ENCODE data around the gene EBF4. TPM values are rescaled to one million over a fixed set of nuclear protein-coding genes. Genes with fewer than 3 reads are reported as not detected.
"Not testable (repeated sequence)": the region's sequence is repeated elsewhere in the genome, so short reads cannot be mapped to it uniquely, and the experiment has no call there.

EBF4 gene
- total RNA-seq, 1 experiment from 2014 or later: 1.1 TPM

GRCh38 chr20:2691127-2691526 is 1.5 kb upstream of the EBF4 start:
- no peak for DNase-seq
- Histone ChIP-seq H3K4me3 (ENCODE audit: insufficient read depth, low read depth, low read length) (no peak overlapping the region), H3K27me3 (ENCODE audit: control insufficient read depth, insufficient read depth, low read length) (peaks cover 76% of the 10 kb centered on the region), H3K36me3 (replicated peaks; ENCODE audit: control insufficient read depth, insufficient read depth, low read length) (no peaks in the 10 kb centered on the region)

GRCh38 chr20:2691663-2692035 is 931 bp upstream of the EBF4 start:
- Histone ChIP-seq H3K36me3 (replicated peaks; ENCODE audit: control insufficient read depth, insufficient read depth, low read length) (no peaks in the 10 kb centered on the region), H3K27me3 (ENCODE audit: control insufficient read depth, insufficient read depth, low read length) (peaks cover 81% of the 10 kb centered on the region), H3K4me3 (ENCODE audit: insufficient read depth, low read depth, low read length) (no peak overlapping the region; the same call in 1 of the 2 replicates)
- DNase-seq: peak; percentile 35

GRCh38 chr20:2692886-2693285 is 306 bp downstream of the EBF4 start:
- H3K36me3 ChIP-seq (replicated peaks; ENCODE audit: control insufficient read depth, insufficient read depth, low read length): no peaks in the 10 kb centered on the region
- DNase-seq: no peak
- peak overlapping the region; percentile 33; the same call in 1 of the 2 replicates for H3K4me3 ChIP-seq (ENCODE audit: insufficient read depth, low read depth, low read length)
- H3K27me3 ChIP-seq (ENCODE audit: control insufficient read depth, insufficient read depth, low read length): peaks cover 87% of the 10 kb centered on the region

DNA sequence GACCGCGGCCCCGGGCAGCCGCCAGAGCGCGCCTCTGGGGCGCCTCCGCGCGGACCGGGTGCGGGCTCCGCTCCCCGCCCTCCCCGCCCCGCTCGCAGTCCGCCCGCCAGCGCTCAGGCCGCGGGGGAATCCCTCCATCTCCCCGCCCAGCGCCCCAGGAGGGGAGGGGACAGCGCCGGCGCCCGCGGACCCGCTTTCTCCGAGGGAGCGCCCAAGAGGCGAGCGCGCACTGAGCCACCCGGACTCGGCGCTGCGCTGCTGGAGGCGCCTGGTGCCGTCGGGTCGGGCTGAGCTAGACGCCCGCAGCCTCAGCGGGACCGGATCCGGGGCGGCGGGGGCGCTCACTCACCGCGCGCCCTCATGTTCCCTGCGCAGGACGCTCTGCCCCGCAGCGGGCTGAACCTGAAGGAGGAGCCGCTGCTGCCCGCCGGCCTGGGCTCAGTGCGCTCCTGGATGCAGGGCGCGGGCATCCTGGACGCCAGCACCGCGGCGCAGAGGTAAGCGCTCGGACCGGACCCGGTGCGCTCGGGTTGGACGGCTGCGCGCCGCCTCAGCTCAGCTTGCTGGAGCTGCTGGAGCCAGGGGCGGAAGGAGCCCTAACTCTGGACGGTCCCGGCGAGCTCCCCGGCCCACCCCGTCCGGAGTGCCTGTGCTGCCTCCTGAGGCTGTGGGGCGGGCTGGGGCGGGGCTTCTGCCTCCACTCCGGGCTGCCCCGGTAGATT is 867 bp downstream of the EBF4 start:
- DNase-seq: peak; percentile 93
- peak overlapping the region; percentile 33 for H3K4me3 ChIP-seq (ENCODE audit: insufficient read depth, low read depth, low read length)
- peaks cover 88% of the 10 kb centered on the region for H3K27me3 ChIP-seq (ENCODE audit: control insufficient read depth, insufficient read depth, low read length)
- H3K36me3 ChIP-seq (replicated peaks; ENCODE audit: control insufficient read depth, insufficient read depth, low read length): no peaks in the 10 kb centered on the region

DNA sequence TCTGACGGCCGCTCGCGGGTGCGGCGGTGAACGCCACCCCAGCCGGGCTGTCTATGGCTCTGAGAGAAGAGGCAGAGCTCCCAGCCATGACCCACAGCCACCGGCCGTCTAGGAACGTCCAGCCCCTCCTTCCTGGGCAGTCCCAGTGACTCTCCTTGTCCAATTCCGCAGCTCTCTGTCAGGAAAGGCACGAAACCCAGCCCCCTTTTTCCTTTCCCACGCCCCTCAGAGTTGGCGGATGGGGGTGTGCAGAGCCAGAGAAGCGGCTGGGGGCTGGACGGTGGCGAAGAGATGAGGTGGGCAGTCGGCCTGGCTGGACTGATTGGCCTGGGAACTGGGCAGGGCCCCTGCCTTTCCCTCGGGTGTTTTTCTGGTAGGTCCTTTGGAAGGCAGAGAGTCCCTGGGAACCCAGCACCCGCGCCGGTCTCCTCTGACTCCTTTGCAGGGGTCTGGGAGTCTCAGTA is 1.5 kb downstream of the EBF4 start:
- peak overlapping the region; percentile 33; the same call in 1 of the 2 replicates for H3K4me3 ChIP-seq (ENCODE audit: insufficient read depth, low read depth, low read length)
- peak; percentile 88 for DNase-seq
- no peaks in the 10 kb centered on the region for H3K36me3 ChIP-seq (replicated peaks; ENCODE audit: control insufficient read depth, insufficient read depth, low read length)
- H3K27me3 ChIP-seq (ENCODE audit: control insufficient read depth, insufficient read depth, low read length): peaks cover 88% of the 10 kb centered on the region

DNA sequence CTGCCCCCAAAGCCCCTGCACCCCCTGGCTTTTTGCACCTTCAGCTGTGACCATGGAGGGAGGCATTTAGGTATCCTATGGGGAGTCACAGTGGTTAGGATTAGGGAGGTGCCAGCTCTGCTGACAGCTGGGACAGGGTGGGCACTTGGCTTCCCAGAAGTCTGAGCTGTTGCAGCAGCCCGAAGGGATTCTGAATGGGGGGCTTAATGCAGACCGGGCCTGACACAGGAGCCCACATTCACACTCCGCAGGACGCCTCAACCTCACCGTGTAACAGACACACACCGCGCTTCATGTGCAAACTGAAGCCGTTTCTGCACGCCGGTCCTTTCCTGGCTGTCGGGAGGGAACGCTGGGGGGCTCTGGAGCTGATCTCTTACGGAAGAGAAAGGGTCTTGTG is 1.9 kb downstream of the EBF4 start:
- H3K27me3 ChIP-seq (ENCODE audit: control insufficient read depth, insufficient read depth, low read length): peaks cover 87% of the 10 kb centered on the region
- H3K36me3 ChIP-seq (replicated peaks; ENCODE audit: control insufficient read depth, insufficient read depth, low read length): no peaks in the 10 kb centered on the region
- H3K4me3 ChIP-seq (ENCODE audit: insufficient read depth, low read depth, low read length): no peak overlapping the region
- DNase-seq: no peak

GRCh38 chr20:2695206-2695983 is 2.8 kb downstream of the EBF4 start:
- peaks cover 87% of the 10 kb centered on the region for H3K27me3 ChIP-seq (ENCODE audit: control insufficient read depth, insufficient read depth, low read length)
- no peaks in the 10 kb centered on the region for H3K36me3 ChIP-seq (replicated peaks; ENCODE audit: control insufficient read depth, insufficient read depth, low read length)
- H3K4me3 ChIP-seq (ENCODE audit: insufficient read depth, low read depth, low read length): no peak overlapping the region
- peak; percentile 35 for DNase-seq

DNA sequence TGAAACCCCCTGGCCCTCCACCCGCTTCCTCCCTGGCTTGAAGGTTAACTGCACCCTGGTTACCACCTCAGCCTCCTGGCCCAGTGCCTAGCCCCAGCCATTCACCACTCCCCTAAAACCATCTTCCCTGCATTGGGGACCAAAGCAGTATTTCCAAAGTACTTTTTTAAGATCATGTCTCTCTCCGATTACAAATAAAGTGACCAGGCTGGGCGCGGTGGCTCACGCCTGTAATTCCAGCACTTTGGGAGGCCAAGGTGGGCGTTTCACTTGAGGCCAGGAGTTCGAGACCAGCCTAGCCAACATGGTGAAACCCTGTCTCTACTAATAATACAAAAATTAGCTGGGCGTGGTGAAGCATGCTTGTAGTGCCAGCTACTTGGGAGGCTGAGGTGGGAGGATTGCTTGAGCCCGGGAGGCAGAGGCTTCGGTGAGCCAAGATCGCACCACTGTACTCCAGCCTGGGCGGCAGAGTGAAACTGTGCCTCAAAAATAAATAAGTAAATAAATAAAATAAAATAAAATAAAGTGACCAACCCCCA is 3.5 kb downstream of the EBF4 start:
- not testable (repeated sequence) for H3K36me3 ChIP-seq (replicated peaks; ENCODE audit: control insufficient read depth, insufficient read depth, low read length); H3K4me3 ChIP-seq (ENCODE audit: insufficient read depth, low read depth, low read length); DNase-seq
- peaks cover 86% of the 10 kb centered on the region for H3K27me3 ChIP-seq (ENCODE audit: control insufficient read depth, insufficient read depth, low read length)

DNA sequence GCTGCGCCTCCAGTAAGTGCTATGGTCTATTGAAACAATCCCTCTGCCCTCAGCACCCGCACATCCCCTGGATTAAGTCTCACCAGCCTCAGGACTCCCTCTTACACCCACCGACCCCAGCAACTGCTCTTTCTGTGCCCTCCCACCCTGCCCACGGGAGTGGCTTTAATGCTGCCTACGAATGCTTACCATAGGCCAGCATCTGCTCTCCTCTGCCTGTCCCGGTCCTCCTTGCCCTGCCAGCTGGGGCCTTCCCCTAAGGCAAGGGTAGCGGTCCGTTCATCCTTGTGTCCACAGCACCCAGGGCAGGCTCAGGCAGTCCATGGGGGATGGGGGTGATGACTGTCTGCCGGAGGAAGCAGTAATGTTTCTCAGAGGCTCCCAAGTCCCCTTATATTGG is 4.1 kb downstream of the EBF4 start:
- DNase-seq: peak; percentile 12

GRCh38 chr20:2697768-2698167 is 5.2 kb downstream of the EBF4 start:
- Histone ChIP-seq H3K36me3 (replicated peaks; ENCODE audit: control insufficient read depth, insufficient read depth, low read length) (no peaks in the 10 kb centered on the region), H3K4me3 (ENCODE audit: insufficient read depth, low read depth, low read length) (no peak overlapping the region), H3K27me3 (ENCODE audit: control insufficient read depth, insufficient read depth, low read length) (peaks cover 85% of the 10 kb centered on the region)
- peak; percentile 30 for DNase-seq

More for the DNA sequence above, 4.1 kb downstream of the EBF4 start:
- H3K4me3 ChIP-seq (ENCODE audit: insufficient read depth, low read depth, low read length): no peak overlapping the region
- H3K36me3 ChIP-seq (replicated peaks; ENCODE audit: control insufficient read depth, insufficient read depth, low read length): no peaks in the 10 kb centered on the region
- peaks cover 86% of the 10 kb centered on the region for H3K27me3 ChIP-seq (ENCODE audit: control insufficient read depth, insufficient read depth, low read length)

- Histone ChIP-seq H3K4me3 (ENCODE audit: insufficient read depth, low read depth, low read length) (no peak overlapping the region), H3K36me3 (replicated peaks; ENCODE audit: control insufficient read depth, insufficient read depth, low read length) (no peaks in the 10 kb centered on the region), H3K27me3 (ENCODE audit: control insufficient read depth, insufficient read depth, low read length) (peaks cover 85% of the 10 kb centered on the region)
- DNase-seq: peak; percentile 15
These were observed 5.7 kb downstream of the EBF4 start for GRCh38 chr20:2698186-2698817.

DNA sequence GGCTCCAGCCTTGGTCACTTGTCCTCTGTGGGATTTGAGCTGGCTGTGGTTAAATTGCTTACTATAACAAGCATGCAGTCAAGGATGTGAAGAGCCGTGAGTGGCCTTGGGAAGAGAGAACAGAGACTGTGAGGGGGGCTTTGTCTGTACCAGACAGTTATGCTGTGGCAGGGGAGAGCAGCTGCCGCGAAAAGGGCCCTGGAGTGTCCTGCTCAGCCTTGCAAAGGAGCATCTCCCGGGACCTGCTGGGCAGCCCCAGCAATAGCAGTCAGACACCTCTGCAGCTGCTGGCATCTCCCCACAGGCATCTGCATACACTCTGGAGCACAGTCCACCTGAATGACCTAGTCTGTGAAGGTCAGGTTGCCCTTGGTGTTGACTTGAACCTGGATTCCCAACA is 6.3 kb downstream of the EBF4 start:
- Histone ChIP-seq H3K4me3 (ENCODE audit: insufficient read depth, low read depth, low read length) (no peak overlapping the region), H3K36me3 (replicated peaks; ENCODE audit: control insufficient read depth, insufficient read depth, low read length) (no peaks in the 10 kb centered on the region), H3K27me3 (ENCODE audit: control insufficient read depth, insufficient read depth, low read length) (peaks cover 83% of the 10 kb centered on the region)
- peak; percentile 22 for DNase-seq

- peak; percentile 75 for DNase-seq
- peaks cover 83% of the 10 kb centered on the region for H3K27me3 ChIP-seq (ENCODE audit: control insufficient read depth, insufficient read depth, low read length)
- no peak overlapping the region for H3K4me3 ChIP-seq (ENCODE audit: insufficient read depth, low read depth, low read length)
- H3K36me3 ChIP-seq (replicated peaks; ENCODE audit: control insufficient read depth, insufficient read depth, low read length): no peaks in the 10 kb centered on the region
These were observed 7.3 kb downstream of the EBF4 start for GRCh38 chr20:2699775-2700413.

Data from H7 (cell line).